HG03571 (cell line): ENCODE measurements around the gene BPIFA1.

ENCODE experiments used
- ATAC-seq: cut with Tn5 transposase; IDR thresholded peaks from one replicate; pipeline ENCODE4 v1.9.1; 2021; ENCODE audit not compliant: unreplicated experiment

The BPIFA1 gene

DNA sequence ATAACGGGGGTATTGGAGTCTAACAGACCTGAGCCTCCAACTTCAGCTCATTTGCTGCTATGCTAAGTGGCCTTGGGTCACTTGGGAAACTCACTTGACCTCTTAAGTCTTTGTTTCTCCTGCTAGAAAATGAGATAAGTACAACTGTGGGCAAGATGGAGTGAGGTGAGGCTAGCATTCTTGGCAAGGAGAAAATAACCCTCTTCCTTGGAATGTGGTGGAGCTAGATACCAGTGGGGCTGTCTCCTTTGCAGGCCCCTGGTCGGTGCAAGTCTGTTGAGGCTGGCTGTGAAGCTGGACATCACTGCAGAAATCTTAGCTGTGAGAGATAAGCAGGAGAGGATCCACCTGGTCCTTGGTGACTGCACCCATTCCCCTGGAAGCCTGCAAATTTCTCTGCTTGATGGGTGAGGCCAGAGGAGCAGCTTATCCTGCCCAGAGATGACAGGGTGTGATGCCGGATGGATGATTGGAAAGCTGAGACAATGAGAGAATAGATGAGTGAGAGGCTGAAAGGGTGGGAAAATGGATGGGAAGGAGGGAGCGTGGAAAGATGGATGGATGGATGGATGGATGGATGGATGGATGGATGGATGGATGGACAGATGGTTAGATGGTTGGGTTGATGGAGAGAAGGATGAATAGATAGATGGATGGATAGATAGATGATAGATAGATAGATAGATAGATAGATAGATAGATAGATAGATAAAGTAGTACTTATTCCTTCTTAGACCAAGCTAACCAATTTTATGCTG, 4.4 kb downstream of the BPIFA1 start:
- ATAC-seq = no peak

DNA sequence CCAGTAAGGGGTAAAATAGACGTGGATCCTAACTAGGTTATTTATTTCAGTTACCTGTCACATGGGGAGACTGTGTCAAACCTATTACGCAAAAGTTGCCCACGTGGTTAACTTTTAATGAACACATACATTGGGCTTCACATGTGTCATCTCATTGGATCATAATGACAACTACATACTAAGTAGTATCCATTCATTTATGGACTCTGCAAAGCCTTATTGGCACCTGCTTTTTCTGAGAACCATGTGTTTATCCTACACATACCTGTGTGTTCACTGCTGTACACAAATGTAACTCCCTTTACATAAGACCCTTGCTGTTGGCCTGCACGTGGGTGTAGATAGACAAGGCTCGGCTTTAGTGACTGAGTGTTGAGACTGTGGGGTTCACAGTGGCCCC, 5.1 kb downstream of the BPIFA1 start:
- no peak for ATAC-seq

DNA sequence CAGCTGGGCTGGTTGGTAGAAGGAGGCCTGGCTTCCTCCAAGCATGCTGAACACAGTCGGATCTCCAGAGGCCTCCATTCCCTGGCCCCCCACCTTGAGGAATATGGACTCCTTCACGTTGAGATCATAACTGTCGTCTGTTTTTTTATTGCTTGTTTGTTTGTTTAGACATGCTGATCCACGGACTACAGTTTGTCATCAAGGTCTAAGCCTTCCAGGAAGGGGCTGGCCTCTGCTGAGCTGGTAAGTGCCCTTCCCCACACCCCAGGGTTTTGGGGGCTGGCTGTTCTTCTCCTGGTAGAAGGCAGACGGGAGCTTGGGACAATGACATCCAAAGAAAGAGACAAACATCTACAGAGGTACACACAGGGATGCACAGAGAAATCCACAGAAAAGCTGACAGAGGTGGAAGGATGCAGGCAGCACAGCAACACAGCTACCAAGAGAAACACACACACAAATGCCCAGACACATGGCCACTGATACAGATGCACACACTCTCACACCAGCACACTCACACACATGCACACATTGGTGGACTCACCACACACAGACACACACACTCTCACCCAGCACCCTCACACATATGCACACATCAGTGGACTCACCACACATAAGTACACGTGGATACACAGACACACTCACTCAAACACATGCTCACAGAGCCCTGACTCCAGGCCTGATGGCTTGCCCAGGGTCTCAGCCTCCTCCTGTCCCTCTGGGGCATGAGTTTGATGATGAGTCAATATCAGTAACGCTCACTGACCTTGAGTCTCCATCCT, 6.7 kb downstream of the BPIFA1 start:
- ATAC-seq = no peak

- ATAC-seq = no peak
These were observed 10.3 kb downstream of the BPIFA1 start for GRCh38 chr20:33246077-33246476.

DNA sequence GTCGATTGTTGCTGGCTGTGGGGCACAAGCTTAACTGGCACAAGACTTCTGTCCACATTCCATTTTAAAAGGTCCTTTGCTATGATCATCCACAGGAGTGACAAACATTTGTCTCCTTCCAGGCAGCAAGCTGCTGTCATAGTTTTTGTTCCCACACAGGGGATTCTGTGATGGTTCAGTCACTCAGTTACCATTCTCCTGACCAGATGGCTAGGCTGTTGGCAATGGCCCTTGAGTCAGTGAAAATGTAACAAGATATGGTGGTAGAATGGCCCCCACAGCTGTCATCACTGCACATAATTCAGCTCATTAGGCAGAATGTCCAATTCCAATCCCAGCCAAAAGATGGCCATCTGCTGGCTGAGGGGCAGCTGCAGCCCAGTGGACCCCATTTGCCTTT, 13.7 kb downstream of the BPIFA1 start:
- no peak for ATAC-seq

- ATAC-seq = no peak
These were observed 14.9 kb downstream of the BPIFA1 start for GRCh38 chr20:33250666-33251065.

- ATAC-seq = no peak
These were observed 15.7 kb downstream of the BPIFA1 start for GRCh38 chr20:33251496-33251895.

DNA sequence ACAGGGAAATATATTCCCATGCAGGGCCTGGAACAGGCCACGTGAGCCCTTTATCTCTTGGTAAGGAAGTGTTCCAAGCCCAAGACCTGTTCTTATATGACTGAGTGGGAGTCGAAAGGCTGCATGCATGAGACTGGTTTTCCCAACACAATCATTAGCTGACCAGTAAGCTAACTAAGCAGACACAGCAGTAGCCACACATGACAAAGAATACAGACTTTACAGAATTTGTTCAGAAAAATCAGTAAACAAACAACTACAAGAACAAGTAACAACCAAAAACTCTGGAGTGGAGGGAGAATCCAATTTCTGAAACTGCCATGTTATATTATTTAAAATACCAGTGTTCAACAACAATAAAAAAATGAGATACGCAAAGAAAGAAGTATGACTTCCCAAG, 16.7 kb downstream of the BPIFA1 start:
- no peak for ATAC-seq

DNA sequence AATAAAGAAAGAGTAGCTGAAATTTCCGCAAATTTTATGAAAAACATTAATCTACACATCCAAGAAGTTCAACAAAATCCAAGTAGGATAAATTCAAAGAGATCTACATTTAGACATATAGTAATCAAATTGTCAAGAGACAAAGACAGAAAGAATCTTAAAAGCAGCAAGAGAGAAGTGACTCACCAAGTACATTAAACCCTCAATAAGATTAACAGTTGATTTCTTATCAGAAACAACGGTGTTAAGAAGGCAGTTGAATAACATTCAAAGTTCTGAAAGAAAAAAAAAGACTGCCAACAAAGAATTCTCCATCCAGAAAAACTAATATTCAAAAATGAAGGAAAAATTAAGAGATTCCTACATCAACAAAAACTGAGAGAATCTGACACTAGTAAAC, 19.2 kb downstream of the BPIFA1 start:
- no peak for ATAC-seq

DNA sequence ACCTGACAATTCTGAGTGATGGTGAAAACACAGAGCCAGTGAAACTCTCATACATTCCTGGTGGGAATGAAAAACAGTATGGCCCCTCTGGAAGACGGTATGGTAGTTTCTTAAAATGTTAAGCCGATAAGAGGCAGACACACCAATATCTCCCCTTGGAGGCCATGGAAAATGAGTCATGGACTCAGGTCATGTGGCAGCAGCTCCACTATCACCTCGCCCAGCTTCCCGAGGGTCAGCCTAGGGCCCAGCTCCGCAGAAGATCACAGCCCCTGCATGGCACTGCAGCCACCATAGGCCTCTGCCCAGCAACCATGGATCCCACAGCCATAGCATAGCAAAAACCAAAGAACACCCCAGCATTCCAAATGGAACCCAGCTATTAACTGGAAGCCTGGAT, 21.4 kb downstream of the BPIFA1 start:
- no peak for ATAC-seq

- no peak for ATAC-seq
These were observed 23.6 kb downstream of the BPIFA1 start for GRCh38 chr20:33259371-33259770.

GRCh38 chr20:33261465-33261864, 25.7 kb downstream of the BPIFA1 start:
- no peak for ATAC-seq

DNA sequence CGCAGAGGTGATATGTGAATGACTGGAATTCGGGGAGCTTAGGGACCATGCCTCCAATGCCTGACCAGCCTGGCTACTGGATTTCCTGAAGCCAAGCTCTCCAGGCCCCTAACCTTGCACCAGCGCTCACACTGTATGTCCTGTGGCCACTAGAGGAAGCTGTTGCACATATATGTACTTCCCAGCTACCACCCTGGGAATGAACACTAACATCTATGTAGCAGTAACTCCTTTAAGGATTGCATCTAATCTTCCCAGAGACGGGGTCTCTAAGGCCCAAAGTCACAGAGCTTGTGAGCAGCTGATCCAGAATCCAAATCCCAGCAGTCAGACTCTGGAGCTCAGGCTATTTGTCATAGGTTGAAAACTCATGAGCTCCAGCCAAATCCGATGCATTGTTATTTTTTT, 26.9 kb downstream of the BPIFA1 start:
- no peak for ATAC-seq

- ATAC-seq = no peak
These were observed 28.0 kb downstream of the BPIFA1 start for GRCh38 chr20:33263784-33264183.

GRCh38 chr20:33267701-33268100, 31.9 kb downstream of the BPIFA1 start:
- ATAC-seq = no peak

- ATAC-seq = no peak
These were observed 36.5 kb downstream of the BPIFA1 start for GRCh38 chr20:33272155-33272873.

DNA sequence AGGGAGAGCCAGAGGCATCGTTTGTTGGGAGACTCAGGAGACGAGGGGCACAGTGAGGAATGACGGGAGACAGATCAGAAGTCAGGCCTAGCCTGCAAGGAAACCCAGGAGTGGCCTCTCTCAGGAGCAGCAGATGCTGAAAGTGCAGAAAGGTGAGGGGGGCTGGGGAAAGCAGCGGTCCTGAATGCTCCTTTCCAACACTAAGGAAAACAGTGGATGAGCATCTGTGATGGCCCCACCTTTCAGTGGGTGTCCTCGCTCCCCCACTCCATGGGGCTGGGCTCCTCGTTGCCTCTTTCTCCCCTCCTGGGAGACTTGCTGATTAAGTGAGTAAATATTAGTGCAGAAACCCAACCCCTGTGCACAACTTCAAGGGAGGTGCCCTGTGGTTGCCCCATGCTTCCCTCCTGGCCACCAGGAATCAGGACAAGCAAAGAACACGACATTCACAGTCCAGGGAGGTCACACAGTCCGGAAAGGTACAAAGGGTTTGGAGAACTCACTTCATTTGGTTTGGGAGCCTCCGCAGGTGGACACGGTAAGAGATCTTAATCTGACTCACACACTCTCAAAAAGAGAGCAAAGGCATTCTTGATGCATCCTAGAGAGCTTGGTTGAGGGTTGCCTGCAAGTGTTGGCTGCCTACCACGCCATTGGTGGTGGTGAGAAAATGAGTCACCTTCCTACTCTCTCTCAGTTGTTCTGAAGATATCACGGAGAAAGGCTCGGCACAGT, 37.5 kb downstream of the BPIFA1 start:
- no peak for ATAC-seq

GRCh38 chr20:33275215-33275614, 39.4 kb downstream of the BPIFA1 start:
- no peak for ATAC-seq

DNA sequence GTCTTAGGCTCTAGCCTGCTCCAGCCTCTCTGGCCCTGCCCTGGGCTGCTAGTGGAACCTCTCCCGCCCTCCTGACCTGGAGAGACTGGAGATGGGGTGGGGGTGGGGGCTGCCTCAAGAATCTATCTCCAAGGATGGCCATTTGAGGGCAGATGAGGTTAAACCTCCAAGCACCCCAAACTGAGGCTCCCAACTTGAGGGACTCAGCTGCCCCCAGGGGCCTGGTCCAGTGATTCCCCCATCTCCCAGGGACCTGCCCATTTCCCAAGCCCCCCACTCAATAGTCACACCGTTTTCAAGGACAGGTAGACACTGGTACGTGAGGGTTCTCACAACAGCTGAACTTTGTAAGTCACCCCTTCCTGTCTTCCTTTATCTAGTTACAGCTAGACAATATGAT, 40.1 kb downstream of the BPIFA1 start:
- no peak for ATAC-seq

- ATAC-seq = no peak
These were observed 40.7 kb downstream of the BPIFA1 start for GRCh38 chr20:33276303-33277113.
